Epithelial cell of esophagus (primary cell): ENCODE measurements around the gene PYGO1.

Experiments
- DNase-seq: peaks from one replicate; pipeline ENCODE4 v3.0.0; 2010; ENCODE audit warnings: low read depth
- H3K4me3 ChIP-seq: 2 replicates; pipeline ENCODE4 v1.5.1; 2011; ENCODE audit warnings: mild to moderate bottlenecking, low read length, control low read depth
- TF ChIP-seq, protein P1 (sequence below): IDR thresholded peaks from 2 replicates; pipeline ENCODE4 v1.5.1; 2011; ENCODE audit warnings: low read depth, mild to moderate bottlenecking, low read length, control low read depth, inconsistent platforms; ENCODE audit not compliant: insufficient read depth; ENCODE audit errors: missing control alignments

PYGO1 gene

GRCh38 chr15:55590788-55591187 lies 2.6 kb upstream of the PYGO1 start:
- no peak overlapping the region for H3K4me3 ChIP-seq
- DNase-seq = no peak
- TF ChIP-seq, protein P1, sequence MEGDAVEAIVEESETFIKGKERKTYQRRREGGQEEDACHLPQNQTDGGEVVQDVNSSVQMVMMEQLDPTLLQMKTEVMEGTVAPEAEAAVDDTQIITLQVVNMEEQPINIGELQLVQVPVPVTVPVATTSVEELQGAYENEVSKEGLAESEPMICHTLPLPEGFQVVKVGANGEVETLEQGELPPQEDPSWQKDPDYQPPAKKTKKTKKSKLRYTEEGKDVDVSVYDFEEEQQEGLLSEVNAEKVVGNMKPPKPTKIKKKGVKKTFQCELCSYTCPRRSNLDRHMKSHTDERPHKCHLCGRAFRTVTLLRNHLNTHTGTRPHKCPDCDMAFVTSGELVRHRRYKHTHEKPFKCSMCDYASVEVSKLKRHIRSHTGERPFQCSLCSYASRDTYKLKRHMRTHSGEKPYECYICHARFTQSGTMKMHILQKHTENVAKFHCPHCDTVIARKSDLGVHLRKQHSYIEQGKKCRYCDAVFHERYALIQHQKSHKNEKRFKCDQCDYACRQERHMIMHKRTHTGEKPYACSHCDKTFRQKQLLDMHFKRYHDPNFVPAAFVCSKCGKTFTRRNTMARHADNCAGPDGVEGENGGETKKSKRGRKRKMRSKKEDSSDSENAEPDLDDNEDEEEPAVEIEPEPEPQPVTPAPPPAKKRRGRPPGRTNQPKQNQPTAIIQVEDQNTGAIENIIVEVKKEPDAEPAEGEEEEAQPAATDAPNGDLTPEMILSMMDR = no peak

GRCh38 chr15:55589287-55589686 lies 1.1 kb upstream of the PYGO1 start:
- TF ChIP-seq, protein P1 = no peak
- no peak for DNase-seq
- H3K4me3 ChIP-seq = no peak overlapping the region

- peak overlapping the region; percentile 26 for H3K4me3 ChIP-seq
- TF ChIP-seq, protein P1 = no peak
- DNase-seq = no peak
Measured at GRCh38 chr15:55588815-55589115, 620 bp upstream of the PYGO1 start.

DNA sequence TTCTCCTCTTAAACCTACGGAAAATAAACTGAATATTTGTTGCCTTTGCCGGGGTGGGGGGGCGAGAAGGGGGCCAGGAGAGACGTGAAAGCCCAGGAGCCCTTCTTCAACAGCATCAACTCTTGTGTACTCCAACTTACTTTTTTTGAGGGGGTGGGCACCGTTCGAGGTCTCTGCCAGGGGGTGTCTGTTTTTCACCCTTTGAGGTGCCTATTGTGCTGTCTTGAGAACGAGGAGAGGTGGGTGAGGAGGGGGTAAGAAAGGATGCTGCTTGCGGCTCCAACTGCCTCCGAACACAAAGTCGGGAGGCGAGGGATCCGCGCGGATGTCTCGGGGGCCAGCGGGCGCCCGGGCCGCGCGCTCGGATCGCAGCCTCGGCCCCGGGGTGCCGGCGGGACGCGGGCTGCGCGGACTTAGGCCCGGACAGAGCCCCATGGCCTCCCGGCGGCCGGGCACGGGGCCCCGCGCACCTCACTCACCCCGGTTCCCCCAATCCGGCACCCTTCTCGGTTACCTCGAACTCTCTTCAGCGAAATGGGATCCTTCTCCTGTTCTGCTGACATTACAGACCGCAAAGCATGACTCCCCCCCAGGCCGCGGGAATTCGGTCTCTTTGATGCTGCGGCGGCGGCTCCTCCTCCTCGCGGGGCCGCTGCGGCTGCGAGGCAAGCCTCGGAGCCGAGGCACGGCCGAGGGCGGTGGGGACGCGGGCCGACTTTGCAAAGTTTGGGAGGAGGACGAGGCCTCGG lies 650 bp downstream of the PYGO1 start:
- DNase-seq = peak; percentile 10
- peak overlapping the region; percentile 44 for H3K4me3 ChIP-seq
- TF ChIP-seq, protein P1 = no peak

- TF ChIP-seq, protein P1 = no peak
- no peak for DNase-seq
- no peak overlapping the region for H3K4me3 ChIP-seq
Measured at GRCh38 chr15:55586808-55587207, 1.3 kb downstream of the PYGO1 start.

DNA sequence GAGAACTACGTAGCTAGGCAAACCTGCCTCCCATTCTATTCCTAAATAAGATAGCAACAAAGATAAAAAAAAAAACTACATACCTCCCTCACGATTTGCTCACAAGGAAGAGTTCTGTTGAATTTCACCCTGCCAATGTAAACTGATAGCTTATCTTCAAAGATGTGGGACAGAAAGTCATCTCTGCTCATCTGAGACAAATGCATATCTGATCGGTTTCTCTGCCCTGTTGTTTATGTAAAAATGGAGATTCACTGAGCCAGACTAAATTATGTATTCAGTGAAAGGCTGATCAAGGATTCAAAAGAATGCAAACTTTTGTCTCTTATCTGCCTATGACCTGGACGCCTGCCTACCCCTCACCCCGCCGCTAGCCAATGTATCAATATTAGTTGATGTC lies 11.2 kb downstream of the PYGO1 start:
- no peak overlapping the region for H3K4me3 ChIP-seq
- DNase-seq = no peak
- TF ChIP-seq, protein P1 = no peak

DNA sequence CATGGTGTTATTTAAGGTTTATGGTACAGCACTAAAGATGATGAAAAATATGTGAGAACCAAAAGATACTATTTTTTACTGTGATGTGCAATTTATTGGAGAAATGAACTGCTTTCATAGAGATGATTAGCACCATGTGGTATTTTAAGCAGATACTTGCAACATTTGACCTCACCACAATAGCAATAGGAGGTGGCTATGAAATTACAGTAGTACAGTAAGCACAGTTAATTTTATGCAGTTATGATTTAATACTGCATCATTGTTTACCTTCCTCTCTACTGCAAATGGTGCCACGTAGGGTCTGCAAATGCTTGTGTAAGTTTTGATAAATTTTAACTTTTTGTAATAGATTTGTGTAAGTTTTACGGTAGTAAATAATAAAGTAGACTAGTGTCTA lies 14.0 kb downstream of the PYGO1 start:
- H3K4me3 ChIP-seq = no peak overlapping the region
- TF ChIP-seq, protein P1 = no peak
- no peak for DNase-seq
